ENCODE measurements around the gene ESYT2. TPM values are rescaled to one million over a fixed set of nuclear protein-coding genes. Genes with fewer than 3 reads are reported as not detected.

Gene ESYT2
- polyA plus RNA-seq, 1 of the 3 experiments (the other 2 are of a cell fraction) = 34.2 TPM

DNA sequence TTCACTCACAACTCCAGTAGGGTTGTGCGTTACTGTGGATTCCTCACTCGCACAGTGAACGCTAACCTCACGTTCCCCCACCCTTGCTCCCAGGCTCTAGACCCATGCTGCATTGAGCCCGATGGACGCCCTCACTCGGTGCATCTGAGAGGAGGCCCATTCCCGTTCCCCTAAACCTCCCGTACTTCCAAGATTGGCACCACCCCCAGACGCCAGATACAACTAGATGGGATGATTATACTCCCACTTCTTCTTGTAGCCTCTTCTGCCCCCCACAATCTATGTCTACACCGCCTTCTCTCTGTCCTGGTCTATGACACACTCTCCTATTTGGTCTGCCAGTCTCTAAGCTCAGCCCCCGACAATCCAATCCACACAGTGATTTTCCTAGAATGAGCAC lies 67.4 kb downstream of the ESYT2 start:
- no peaks in the 10 kb centered on the region for H3K9me2 ChIP-seq
- no peak for DNase-seq
- no peaks in the 10 kb centered on the region for H3K27me3 ChIP-seq (ENCODE audit: insufficient read depth)
- H3K79me2 ChIP-seq (ENCODE audit: insufficient read depth) = no peaks in the 10 kb centered on the region; the same call in 1 of the 2 replicates
- H3K4me3 ChIP-seq (ENCODE audit: low read depth in 2 of 2, low read length in 1 of 2) = no peak overlapping the region
- no peak overlapping the region for H2AFZ ChIP-seq (ENCODE audit: low read depth)
- no peak overlapping the region for H3K4me2 ChIP-seq
- H3K36me3 ChIP-seq (replicated peaks in 1 of 2; ENCODE audit: control insufficient read depth in 1 of 2, insufficient read depth in 2 of 2, low read length in 1 of 2) = peaks cover 71 to 75% of the 10 kb centered on the region in 2 experiments
- ChIA-PET POLR2A (no interaction called here), CTCF (interaction anchor here (1.1 to 1.3 kb wide), 2 partner anchors 58 to 215 kb away, joined by 3 to 4 read pairs; no protein-coding TSS in a partner anchor)
- WGBS (ENCODE audit: low lambda C conversion rate) = 95% methylated on average over 12 of the region's 12 CpGs
- TF ChIP-seq, protein P1, sequence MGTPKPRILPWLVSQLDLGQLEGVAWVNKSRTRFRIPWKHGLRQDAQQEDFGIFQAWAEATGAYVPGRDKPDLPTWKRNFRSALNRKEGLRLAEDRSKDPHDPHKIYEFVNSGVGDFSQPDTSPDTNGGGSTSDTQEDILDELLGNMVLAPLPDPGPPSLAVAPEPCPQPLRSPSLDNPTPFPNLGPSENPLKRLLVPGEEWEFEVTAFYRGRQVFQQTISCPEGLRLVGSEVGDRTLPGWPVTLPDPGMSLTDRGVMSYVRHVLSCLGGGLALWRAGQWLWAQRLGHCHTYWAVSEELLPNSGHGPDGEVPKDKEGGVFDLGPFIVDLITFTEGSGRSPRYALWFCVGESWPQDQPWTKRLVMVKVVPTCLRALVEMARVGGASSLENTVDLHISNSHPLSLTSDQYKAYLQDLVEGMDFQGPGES (IDR thresholded peaks at IDR 0.05; ENCODE audit: low read depth, low read length) = no peak
- TF ChIP-seq CHD2 (IDR thresholded peaks at IDR 0.05; ENCODE audit: low read length, partially characterized antibody) = no peak
- no peak for TF ChIP-seq YY1 (IDR thresholded peaks at IDR 0.05; ENCODE audit: low read depth)
- no peak for TF ChIP-seq JUND (IDR thresholded peaks at IDR 0.05)
- TF ChIP-seq SMC3 (IDR thresholded peaks at IDR 0.05; ENCODE audit: low read depth, low read length) = no peak
- TF ChIP-seq, protein P2, sequence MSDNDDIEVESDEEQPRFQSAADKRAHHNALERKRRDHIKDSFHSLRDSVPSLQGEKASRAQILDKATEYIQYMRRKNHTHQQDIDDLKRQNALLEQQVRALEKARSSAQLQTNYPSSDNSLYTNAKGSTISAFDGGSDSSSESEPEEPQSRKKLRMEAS (IDR thresholded peaks at IDR 0.05; ENCODE audit: low read depth) = no peak
- no peak for TF ChIP-seq SIN3A (IDR thresholded peaks at IDR 0.05; ENCODE audit: borderline replicate concordance, low read depth, low read length)
- no peak for TF ChIP-seq NFIC (IDR thresholded peaks at IDR 0.05; ENCODE audit: borderline replicate concordance)
- TF ChIP-seq EZH2phosphoT487 (IDR thresholded peaks at IDR 0.05; ENCODE audit: borderline replicate concordance, low read depth) = no peak
- TF ChIP-seq, protein P3, sequence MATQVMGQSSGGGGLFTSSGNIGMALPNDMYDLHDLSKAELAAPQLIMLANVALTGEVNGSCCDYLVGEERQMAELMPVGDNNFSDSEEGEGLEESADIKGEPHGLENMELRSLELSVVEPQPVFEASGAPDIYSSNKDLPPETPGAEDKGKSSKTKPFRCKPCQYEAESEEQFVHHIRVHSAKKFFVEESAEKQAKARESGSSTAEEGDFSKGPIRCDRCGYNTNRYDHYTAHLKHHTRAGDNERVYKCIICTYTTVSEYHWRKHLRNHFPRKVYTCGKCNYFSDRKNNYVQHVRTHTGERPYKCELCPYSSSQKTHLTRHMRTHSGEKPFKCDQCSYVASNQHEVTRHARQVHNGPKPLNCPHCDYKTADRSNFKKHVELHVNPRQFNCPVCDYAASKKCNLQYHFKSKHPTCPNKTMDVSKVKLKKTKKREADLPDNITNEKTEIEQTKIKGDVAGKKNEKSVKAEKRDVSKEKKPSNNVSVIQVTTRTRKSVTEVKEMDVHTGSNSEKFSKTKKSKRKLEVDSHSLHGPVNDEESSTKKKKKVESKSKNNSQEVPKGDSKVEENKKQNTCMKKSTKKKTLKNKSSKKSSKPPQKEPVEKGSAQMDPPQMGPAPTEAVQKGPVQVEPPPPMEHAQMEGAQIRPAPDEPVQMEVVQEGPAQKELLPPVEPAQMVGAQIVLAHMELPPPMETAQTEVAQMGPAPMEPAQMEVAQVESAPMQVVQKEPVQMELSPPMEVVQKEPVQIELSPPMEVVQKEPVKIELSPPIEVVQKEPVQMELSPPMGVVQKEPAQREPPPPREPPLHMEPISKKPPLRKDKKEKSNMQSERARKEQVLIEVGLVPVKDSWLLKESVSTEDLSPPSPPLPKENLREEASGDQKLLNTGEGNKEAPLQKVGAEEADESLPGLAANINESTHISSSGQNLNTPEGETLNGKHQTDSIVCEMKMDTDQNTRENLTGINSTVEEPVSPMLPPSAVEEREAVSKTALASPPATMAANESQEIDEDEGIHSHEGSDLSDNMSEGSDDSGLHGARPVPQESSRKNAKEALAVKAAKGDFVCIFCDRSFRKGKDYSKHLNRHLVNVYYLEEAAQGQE (IDR thresholded peaks at IDR 0.05; ENCODE audit: low read depth, low read length) = no peak
- no peak for TF ChIP-seq GATA2 (CRISPR knock-in tag; IDR thresholded peaks at IDR 0.05)
- no peak for TF ChIP-seq FOXM1 (IDR thresholded peaks at IDR 0.05; ENCODE audit: low read depth)
- no peak for TF ChIP-seq RXRA (IDR thresholded peaks at IDR 0.05; ENCODE audit: borderline replicate concordance, low read depth)
- TF ChIP-seq, protein P4, sequence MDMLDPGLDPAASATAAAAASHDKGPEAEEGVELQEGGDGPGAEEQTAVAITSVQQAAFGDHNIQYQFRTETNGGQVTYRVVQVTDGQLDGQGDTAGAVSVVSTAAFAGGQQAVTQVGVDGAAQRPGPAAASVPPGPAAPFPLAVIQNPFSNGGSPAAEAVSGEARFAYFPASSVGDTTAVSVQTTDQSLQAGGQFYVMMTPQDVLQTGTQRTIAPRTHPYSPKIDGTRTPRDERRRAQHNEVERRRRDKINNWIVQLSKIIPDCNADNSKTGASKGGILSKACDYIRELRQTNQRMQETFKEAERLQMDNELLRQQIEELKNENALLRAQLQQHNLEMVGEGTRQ (IDR thresholded peaks at IDR 0.05; ENCODE audit: borderline replicate concordance, low read depth, low read length) = no peak
- no peak for TF ChIP-seq ELF1 (IDR thresholded peaks at IDR 0.05)
- TF ChIP-seq, protein P5, sequence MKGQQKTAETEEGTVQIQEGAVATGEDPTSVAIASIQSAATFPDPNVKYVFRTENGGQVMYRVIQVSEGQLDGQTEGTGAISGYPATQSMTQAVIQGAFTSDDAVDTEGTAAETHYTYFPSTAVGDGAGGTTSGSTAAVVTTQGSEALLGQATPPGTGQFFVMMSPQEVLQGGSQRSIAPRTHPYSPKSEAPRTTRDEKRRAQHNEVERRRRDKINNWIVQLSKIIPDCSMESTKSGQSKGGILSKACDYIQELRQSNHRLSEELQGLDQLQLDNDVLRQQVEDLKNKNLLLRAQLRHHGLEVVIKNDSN (IDR thresholded peaks at IDR 0.05; ENCODE audit: borderline replicate concordance, low read depth) = no peak
- no peak for TF ChIP-seq FOSL2 (IDR thresholded peaks at IDR 0.05; ENCODE audit: borderline replicate concordance, low read depth)
- TF ChIP-seq, protein P6, sequence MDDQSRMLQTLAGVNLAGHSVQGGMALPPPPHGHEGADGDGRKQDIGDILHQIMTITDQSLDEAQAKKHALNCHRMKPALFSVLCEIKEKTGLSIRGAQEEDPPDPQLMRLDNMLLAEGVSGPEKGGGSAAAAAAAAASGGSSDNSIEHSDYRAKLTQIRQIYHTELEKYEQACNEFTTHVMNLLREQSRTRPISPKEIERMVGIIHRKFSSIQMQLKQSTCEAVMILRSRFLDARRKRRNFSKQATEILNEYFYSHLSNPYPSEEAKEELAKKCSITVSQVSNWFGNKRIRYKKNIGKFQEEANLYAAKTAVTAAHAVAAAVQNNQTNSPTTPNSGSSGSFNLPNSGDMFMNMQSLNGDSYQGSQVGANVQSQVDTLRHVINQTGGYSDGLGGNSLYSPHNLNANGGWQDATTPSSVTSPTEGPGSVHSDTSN (IDR thresholded peaks at IDR 0.05) = no peak
- no peak for TF ChIP-seq MXI1 (IDR thresholded peaks at IDR 0.05; ENCODE audit: low read depth, low read length)
- TF ChIP-seq, protein P7, sequence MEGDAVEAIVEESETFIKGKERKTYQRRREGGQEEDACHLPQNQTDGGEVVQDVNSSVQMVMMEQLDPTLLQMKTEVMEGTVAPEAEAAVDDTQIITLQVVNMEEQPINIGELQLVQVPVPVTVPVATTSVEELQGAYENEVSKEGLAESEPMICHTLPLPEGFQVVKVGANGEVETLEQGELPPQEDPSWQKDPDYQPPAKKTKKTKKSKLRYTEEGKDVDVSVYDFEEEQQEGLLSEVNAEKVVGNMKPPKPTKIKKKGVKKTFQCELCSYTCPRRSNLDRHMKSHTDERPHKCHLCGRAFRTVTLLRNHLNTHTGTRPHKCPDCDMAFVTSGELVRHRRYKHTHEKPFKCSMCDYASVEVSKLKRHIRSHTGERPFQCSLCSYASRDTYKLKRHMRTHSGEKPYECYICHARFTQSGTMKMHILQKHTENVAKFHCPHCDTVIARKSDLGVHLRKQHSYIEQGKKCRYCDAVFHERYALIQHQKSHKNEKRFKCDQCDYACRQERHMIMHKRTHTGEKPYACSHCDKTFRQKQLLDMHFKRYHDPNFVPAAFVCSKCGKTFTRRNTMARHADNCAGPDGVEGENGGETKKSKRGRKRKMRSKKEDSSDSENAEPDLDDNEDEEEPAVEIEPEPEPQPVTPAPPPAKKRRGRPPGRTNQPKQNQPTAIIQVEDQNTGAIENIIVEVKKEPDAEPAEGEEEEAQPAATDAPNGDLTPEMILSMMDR (IDR thresholded peaks at IDR 0.05) = no peak
- no peak overlapping the region for H3K9ac ChIP-seq
- H3K9me3 ChIP-seq = no peaks in the 10 kb centered on the region
- H3K27ac ChIP-seq (ENCODE audit: low read depth in 2 of 2, low read length in 1 of 2) = no peak overlapping the region; a peak in 1 of 4 replicates
- no peaks in the 10 kb centered on the region; a peak in 1 of 4 replicates for H3K4me1 ChIP-seq (ENCODE audit: control insufficient read depth in 1 of 2, insufficient read depth in 2 of 2, low read depth in 1 of 2, low read length in 1 of 2)
- no peaks in the 10 kb centered on the region for H4K20me1 ChIP-seq (ENCODE audit: insufficient read depth)
- peaks cover 3% of the 10 kb centered on the region for H3F3A ChIP-seq (replicated peaks; ENCODE audit: insufficient read depth)

Measured in SK-N-SH (cell line).